GM12891 (cell line): ENCODE measurements around the gene SLC38A11.

Source experiments
- PAX5 ChIP-seq: IDR thresholded peaks from 2 replicates; pipeline ENCODE4 v1.6.1; 2011; ENCODE audit warnings: low read length, moderate library complexity, mild to moderate bottlenecking; ENCODE audit not compliant: insufficient read depth, severe bottlenecking
- POLR2A ChIP-seq: IDR thresholded peaks from 2 replicates; pipeline ENCODE4 v1.6.1; 2011; ENCODE audit warnings: low read depth, low read length, control low read depth
- POLR2AphosphoS5 ChIP-seq: IDR thresholded peaks from 2 replicates; pipeline ENCODE4 v1.6.1; 2011; ENCODE audit warnings: low read depth, low read length, control low read depth
- POU2F2 ChIP-seq: IDR thresholded peaks from 2 replicates; pipeline ENCODE4 v1.6.1; 2011; ENCODE audit warnings: low read depth, mild to moderate bottlenecking, control low read depth, low read length, moderate library complexity
- SPI1 ChIP-seq: IDR thresholded peaks from 2 replicates; pipeline ENCODE4 v1.6.1; 2011; ENCODE audit warnings: low read depth, low read length, control low read depth
- TAF1 ChIP-seq: IDR thresholded peaks from 2 replicates; pipeline ENCODE4 v1.6.1; 2011; ENCODE audit warnings: low read depth, low read length, control low read depth

- no peak for TF ChIP-seq TAF1
- no peak for TF ChIP-seq POLR2AphosphoS5
- TF ChIP-seq POLR2A: no peak
- TF ChIP-seq SPI1: no peak
- TF ChIP-seq PAX5: no peak
- no peak for TF ChIP-seq POU2F2
Measured at GRCh38 chr2:164898475-164898874, 56.9 kb downstream of the SLC38A11 start.
